GM12801 (cell line): ENCODE results near the gene APEX1.

Experiments
- CTCF ChIP-seq: IDR thresholded peaks from one replicate; pipeline ENCODE4 v1.5.1; 2011; ENCODE audit warnings: control low read depth; ENCODE audit not compliant: insufficient read length; ENCODE audit errors: extremely low read depth

The APEX1 gene

GRCh38 chr14:20472536-20473169 is 17.6 kb downstream of the APEX1 start:
- no peak for TF ChIP-seq CTCF

GRCh38 chr14:20476776-20477175 is 21.8 kb downstream of the APEX1 start:
- TF ChIP-seq CTCF: no peak

DNA sequence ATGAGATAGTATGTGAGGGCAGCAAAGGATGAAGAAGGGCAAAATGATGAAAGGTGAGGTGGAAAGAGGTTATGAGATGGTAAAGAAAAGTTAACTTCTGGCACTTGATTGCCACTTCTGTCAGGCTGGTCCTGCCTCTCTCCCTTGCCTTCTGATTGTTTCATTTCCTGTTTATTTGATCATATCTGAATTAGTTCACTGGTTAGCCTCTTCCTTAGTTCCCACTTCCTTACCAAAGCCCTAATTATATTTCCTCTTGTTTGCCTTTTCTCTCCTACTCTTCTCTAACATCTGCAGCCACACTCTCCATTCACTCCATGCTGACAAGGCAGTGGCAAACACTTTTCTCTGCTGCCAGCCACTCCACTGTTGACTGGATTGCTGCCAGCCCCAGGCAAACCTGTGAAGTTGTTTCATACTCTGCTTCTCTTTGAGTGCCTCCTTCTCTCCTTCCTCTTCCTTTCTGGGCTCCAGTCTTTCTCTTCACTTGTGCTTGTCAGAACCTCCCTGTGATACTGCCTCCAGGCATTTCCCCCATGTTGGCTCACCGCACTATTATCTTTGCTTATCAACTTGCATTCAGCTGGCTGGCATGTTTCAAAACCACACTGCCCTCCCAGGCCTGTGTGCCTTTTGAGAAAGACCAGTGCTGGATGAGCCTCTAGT is 22.3 kb downstream of the APEX1 start:
- no peak for TF ChIP-seq CTCF

GRCh38 chr14:20478894-20479293 is 23.9 kb downstream of the APEX1 start:
- no peak for TF ChIP-seq CTCF

DNA sequence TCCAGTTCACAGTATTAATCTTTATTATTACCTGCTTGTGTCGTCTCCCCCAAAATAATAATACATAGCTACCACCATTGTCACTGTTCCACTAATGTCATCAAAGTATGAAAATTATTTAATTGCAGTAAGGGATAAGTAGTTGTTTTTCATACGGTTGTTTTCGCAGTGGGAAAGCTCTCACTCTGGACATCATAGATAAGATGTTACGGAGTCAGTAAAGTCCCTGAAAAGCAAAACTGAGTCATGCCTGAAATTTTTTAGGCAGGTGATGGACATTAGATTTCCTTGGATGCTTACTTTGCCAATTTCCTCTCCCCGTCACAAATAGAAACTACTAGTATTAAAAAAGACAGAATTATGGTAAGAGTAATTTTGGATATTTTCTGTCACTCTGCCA is 27.4 kb downstream of the APEX1 start:
- no peak for TF ChIP-seq CTCF

- TF ChIP-seq CTCF: no peak
These were observed 30.9 kb downstream of the APEX1 start for GRCh38 chr14:20485900-20486299.

DNA sequence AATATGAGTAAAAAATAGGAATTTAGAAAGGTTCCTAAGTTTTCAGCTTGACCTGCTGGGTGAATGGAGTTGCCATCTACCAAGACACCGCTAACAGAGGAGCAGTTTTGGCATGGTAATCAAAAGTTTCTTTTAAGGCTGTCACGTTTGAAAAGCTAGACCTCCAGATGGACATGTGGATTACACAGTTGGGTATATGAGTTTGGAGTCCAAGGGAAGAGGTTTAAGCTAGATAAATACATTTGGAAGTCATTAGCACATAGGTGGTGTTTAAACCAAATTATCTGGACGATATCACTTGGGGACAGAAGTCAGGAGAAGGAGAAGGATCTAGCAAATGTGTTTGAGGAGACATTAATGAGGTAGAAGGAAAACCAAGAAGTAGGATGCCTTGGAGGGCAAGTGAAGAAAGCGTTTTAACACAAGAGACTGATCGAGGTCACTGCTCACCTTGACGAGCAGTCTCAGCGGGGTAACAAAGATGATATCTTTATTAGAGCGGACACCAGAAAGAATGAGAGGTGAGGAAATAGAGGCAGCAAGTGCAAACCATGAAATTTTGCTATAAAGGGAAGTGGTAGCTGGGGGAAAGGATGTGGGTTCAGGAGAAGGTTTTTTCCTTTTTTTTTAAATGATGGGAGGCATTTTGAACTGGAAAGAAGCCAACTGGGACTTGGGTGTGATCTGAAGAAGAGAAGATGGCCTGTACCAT is 31.8 kb downstream of the APEX1 start:
- TF ChIP-seq CTCF: no peak
